Testis (tissue), 3 donors: ENCODE data around the gene GCM1. TPM values are rescaled to one million over a fixed set of nuclear protein-coding genes. Genes with fewer than 3 reads are reported as not detected.
A peak's percentile ranks its signal among the peaks of the same experiment; 100 is the strongest.

Source experiments
- DNase-seq: peaks from one replicate; pipeline ENCODE4 v3.0.0-alpha.2; 2019
- H3K27ac ChIP-seq, 2 donors: fragments of 200-600 bp; sonication (generic); one replicate each; pipeline ENCODE4 v1.5.1; 2019
- H3K27me3 ChIP-seq: fragments of 200-600 bp; sonication (generic); one replicate; pipeline ENCODE4 v1.5.1; 2019
- H3K36me3 ChIP-seq: fragments of 200-600 bp; sonication (generic); one replicate; pipeline ENCODE4 v1.5.1; 2017; ENCODE audit warnings: low read depth; ENCODE audit errors: missing control alignments
- H3K4me1 ChIP-seq: fragments of 200-600 bp; sonication (generic); one replicate; pipeline ENCODE4 v1.5.1; 2019
- H3K4me3 ChIP-seq, 2 donors: fragments of 200-600 bp; sonication (generic); one replicate each; pipeline ENCODE4 v1.5.1; 2017 to 2019
- H3K9me3 ChIP-seq: fragments of 200-600 bp; sonication (generic); one replicate; pipeline ENCODE4 v1.5.1; 2017
- CTCF ChIP-seq, 3 experiments: fragments of 450-650 bp in 2 of 3; fragments of 200-600 bp in 1 of 3; sonication (generic) in 1 of 3; IDR thresholded peaks; one replicate each; pipeline ENCODE4 v1.5.1; 2016 to 2019; ENCODE audit warnings: antibody characterized with exemption in 3 of 3, mild to moderate bottlenecking in 2 of 3, moderate library complexity in 1 of 3
- POLR2A ChIP-seq: fragments of 450-650 bp; IDR thresholded peaks from one replicate; pipeline ENCODE4 v1.6.1; 2017; ENCODE audit warnings: antibody characterized with exemption, mild to moderate bottlenecking, moderate library complexity
- WGBS, 2 donors: methylation state at CpG; one replicate each; pipeline ENCODE4 v1.1.5; 2018; 5-methylcytosine and 5-hydroxymethylcytosine counted together
- intact Hi-C: fragments of 100-400 bp; cut with DNase I; formaldehyde crosslinking; loops from one replicate; pipeline ENCODE4 v1.15.1; 2023; ENCODE audit warnings: low total_unique reads
- polyA plus RNA-seq: library from polyadenylated mRNA; stranded (reverse); fragments of 350-450 nt; fragmentation: Illumina TruSeq; extraction: RNeasy Lipid Tissue Mini Kit (QIAGEN cat#74804); gene quantifications from one replicate; pipeline ENCODE4 v1.2.3, GENCODE V29; 2014; ENCODE audit warnings: low read depth, low replicate concordance; ENCODE audit not compliant: insufficient read depth
- total RNA-seq, 2 donors: library from RNA; depleted of rRNA; stranded (reverse); fragments of >200 nt; gene quantifications; one replicate each; pipeline ENCODE4 v1.2.3, GENCODE V29; 2016

Gene GCM1
- total and polyA plus RNA-seq, 3 donors from 2014 or later: 0.47 to 0.90 (median 0.68) TPM

DNA sequence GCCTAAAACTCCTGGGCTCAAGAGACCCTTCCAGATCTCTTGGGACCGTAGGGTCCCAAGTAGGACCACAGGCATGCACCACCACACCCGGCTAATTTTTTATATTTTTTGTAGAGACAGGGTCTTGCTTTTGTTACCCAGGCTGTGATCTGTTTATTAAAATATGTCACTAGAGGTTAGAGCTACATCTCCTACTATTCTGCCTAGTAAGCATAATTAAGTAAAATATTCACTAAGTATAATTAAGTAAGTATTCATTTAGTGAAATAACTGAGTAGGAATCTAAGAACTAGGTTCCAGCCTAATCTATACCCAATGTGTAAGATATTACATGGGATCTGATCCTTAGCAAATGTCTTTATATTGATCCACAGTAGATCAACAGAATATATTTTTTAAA is 40.2 kb upstream of the GCM1 start:
- no peaks in the 10 kb centered on the region for H3K36me3 ChIP-seq
- intact Hi-C loops: no loop called here
- no peak for TF ChIP-seq CTCF (IDR thresholded peaks at IDR 0.05)
- TF ChIP-seq POLR2A: no peak
- DNase-seq: no peak
- H3K9me3 ChIP-seq: no peaks in the 10 kb centered on the region
- H3K4me1 ChIP-seq: peaks cover 22% of the 10 kb centered on the region
- WGBS, 2 donors: 83 to 94% methylated on average over 2 of the region's 2 CpGs
- no peaks in the 10 kb centered on the region for H3K27me3 ChIP-seq
- no peak overlapping the region for H3K27ac ChIP-seq
- no peak overlapping the region for H3K4me3 ChIP-seq

DNA sequence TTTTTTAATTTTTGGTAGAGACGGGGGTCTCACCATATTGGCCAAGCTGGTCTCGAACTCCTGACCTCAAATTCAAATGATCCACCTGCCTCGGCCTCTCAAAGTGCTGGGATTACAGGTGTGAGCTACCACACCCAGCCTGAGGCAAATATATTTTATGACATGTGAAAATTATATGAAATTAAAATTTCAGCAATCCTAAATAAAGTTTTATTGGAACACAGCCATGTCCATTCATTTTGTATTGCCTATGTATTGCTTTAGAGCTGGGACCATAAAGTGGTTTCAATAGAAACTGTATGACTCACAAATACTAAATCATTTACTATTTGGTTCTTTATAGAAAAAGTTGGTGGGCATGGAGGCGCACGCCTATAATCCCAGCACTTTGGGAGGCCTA is 32.0 kb upstream of the GCM1 start:
- Histone ChIP-seq H3K27me3 (no peaks in the 10 kb centered on the region), H3K9me3 (no peaks in the 10 kb centered on the region), H3K36me3 (no peaks in the 10 kb centered on the region), H3K4me1 (peaks cover 1% of the 10 kb centered on the region), H3K4me3 (no peak overlapping the region), H3K27ac (no peak overlapping the region)
- intact Hi-C loops: no loop called here
- 95% methylated on average over 5 of the region's 5 CpGs for WGBS, 2 donors
- no peak for DNase-seq
- no peak for TF ChIP-seq CTCF (IDR thresholded peaks at IDR 0.05)
- TF ChIP-seq POLR2A: no peak

GRCh38 chr6:53179961-53180651 is 31.5 kb upstream of the GCM1 start:
- Histone ChIP-seq H3K27ac (no peak overlapping the region), H3K36me3 (no peaks in the 10 kb centered on the region), H3K4me1 (peaks cover 6% of the 10 kb centered on the region), H3K27me3 (no peaks in the 10 kb centered on the region), H3K4me3 (no peak overlapping the region), H3K9me3 (no peaks in the 10 kb centered on the region)
- peak; percentile 38 for DNase-seq
- 53 to 56% methylated on average over 8 of the region's 8 CpGs for WGBS, 2 donors
- TF ChIP-seq POLR2A (no peak), CTCF (IDR thresholded peaks at IDR 0.05) (no peak)
- intact Hi-C loops: no loop called here

DNA sequence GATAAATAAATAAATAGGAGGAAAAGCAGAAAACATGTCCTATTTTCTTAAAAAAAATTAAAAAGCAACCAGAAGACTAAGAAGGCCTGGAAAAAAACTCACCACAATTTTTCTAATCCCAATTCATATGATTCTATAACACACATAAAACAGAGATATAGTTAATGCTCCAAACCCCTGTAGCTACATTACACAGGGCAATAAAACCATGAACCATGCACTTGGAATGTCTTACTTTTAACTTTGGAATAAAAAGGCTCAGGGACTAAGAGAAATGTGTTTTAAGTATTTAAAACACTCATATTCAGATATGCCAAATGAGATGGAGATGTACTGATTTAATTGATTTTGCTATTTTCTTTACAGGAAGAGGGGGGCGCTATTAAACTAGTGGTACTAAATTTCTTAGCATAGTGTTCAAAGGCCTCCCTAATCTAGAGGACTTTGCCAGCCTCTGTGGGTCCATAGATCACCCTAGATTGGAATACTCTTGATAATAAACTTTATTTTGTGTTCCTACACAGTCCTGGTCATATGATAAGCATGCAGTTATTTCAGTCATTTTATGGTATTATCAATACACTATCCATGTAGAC is 30.3 kb upstream of the GCM1 start:
- H3K27ac ChIP-seq: no peak overlapping the region
- no peak overlapping the region for H3K4me3 ChIP-seq
- no peaks in the 10 kb centered on the region for H3K27me3 ChIP-seq
- no peaks in the 10 kb centered on the region for H3K36me3 ChIP-seq
- DNase-seq: no peak
- TF ChIP-seq POLR2A (no peak), CTCF (IDR thresholded peaks at IDR 0.05) (no peak)
- no peaks in the 10 kb centered on the region for H3K9me3 ChIP-seq
- 83 to 94% methylated on average over 1 of the region's 1 CpG for WGBS, 2 donors
- H3K4me1 ChIP-seq: peaks cover 13% of the 10 kb centered on the region
- intact Hi-C loops: no loop called here

- Histone ChIP-seq H3K27me3 (no peaks in the 10 kb centered on the region), H3K36me3 (no peaks in the 10 kb centered on the region), H3K4me3 (no peak overlapping the region), H3K4me1 (peaks cover 13% of the 10 kb centered on the region), H3K9me3 (no peaks in the 10 kb centered on the region), H3K27ac (peak overlapping the region; percentile 5 to 61)
- TF ChIP-seq POLR2A (no peak), CTCF (IDR thresholded peaks at IDR 0.05) (no peak)
- 60 to 65% methylated on average over 2 of the region's 2 CpGs for WGBS, 2 donors
- peak; percentile 48 for DNase-seq
- intact Hi-C loops: no loop called here
These were observed 26.4 kb upstream of the GCM1 start for GRCh38 chr6:53175027-53175426.
